RWPE2 (cell line): Measurements from ENCODE around the gene WDR70.
A peak's percentile ranks its signal among the peaks of the same experiment; 100 is the strongest.

Experiments
- ATAC-seq: fragments of 200-7000 bp; cut with Tn5 transposase; 3 replicates; pipeline ENCODE4 v1.9.1; 2021; ENCODE audit warnings: low read depth
- DNase-seq: peaks from one replicate; pipeline ENCODE4 v3.0.0-alpha.2; 2020; ENCODE audit warnings: low spot score
- H3K27ac ChIP-seq: fragments of 450-650 bp; 2 replicates; pipeline ENCODE4 v1.5.1; 2017; ENCODE audit warnings: mild to moderate bottlenecking; ENCODE audit not compliant: poor library complexity, severe bottlenecking
- H3K27me3 ChIP-seq: fragments of 250-450 bp; sonication (Bioruptor Pico); 2 replicates; pipeline ENCODE4 v1.5.1; 2021; ENCODE audit warnings: mild to moderate bottlenecking, moderate library complexity; ENCODE audit not compliant: insufficient read depth, poor library complexity, severe bottlenecking
- H3K36me3 ChIP-seq: fragments of 250-450 bp; sonication (Bioruptor Pico); 2 replicates; pipeline ENCODE4 v1.5.1; 2020; ENCODE audit warnings: low read depth, mild to moderate bottlenecking, moderate library complexity
- H3K4me1 ChIP-seq: fragments of 250-450 bp; sonication (Bioruptor Pico); 2 replicates; pipeline ENCODE4 v1.5.1; 2021; ENCODE audit warnings: mild to moderate bottlenecking, moderate library complexity; ENCODE audit not compliant: insufficient read depth, poor library complexity, severe bottlenecking
- H3K4me3 ChIP-seq: fragments of 250-450 bp; sonication (Bioruptor Pico); 2 replicates; pipeline ENCODE4 v1.5.1; 2021; ENCODE audit warnings: mild to moderate bottlenecking, moderate library complexity; ENCODE audit not compliant: severe bottlenecking
- H3K9me3 ChIP-seq: fragments of 250-450 bp; sonication (Bioruptor Pico); 2 replicates; pipeline ENCODE4 v1.5.1; 2021; ENCODE audit warnings: mild to moderate bottlenecking, moderate library complexity; ENCODE audit not compliant: severe bottlenecking
- CTCF ChIP-seq: fragments of 450-650 bp; IDR thresholded peaks from one replicate; pipeline ENCODE4 v1.5.1; 2017; ENCODE audit warnings: mild to moderate bottlenecking, moderate library complexity; ENCODE audit not compliant: poor library complexity, severe bottlenecking

Gene WDR70

GRCh38 chr5:37539459-37539858 is 160.3 kb downstream of the WDR70 start:
- no peaks in the 10 kb centered on the region for H3K27me3 ChIP-seq
- no peaks in the 10 kb centered on the region for H3K9me3 ChIP-seq
- DNase-seq (no peak), ATAC-seq (peak; percentile 50)
- no peak for TF ChIP-seq CTCF
- H3K27ac ChIP-seq = no peak overlapping the region
- H3K4me1 ChIP-seq = no peaks in the 10 kb centered on the region
- no peak overlapping the region for H3K4me3 ChIP-seq
- H3K36me3 ChIP-seq = no peaks in the 10 kb centered on the region

- Histone ChIP-seq H3K9me3 (no peaks in the 10 kb centered on the region), H3K4me3 (no peak overlapping the region), H3K27ac (no peak overlapping the region), H3K4me1 (no peaks in the 10 kb centered on the region), H3K27me3 (no peaks in the 10 kb centered on the region), H3K36me3 (no peaks in the 10 kb centered on the region)
- no peak for ATAC-seq
- TF ChIP-seq CTCF = no peak
- DNase-seq = no peak
Measured at GRCh38 chr5:37543216-37543615, 164.1 kb downstream of the WDR70 start.

GRCh38 chr5:37549411-37549810 is 170.3 kb downstream of the WDR70 start:
- no peak for ATAC-seq

GRCh38 chr5:37552161-37552560 is 173.0 kb downstream of the WDR70 start:
- no peaks in the 10 kb centered on the region for H3K9me3 ChIP-seq
- no peak for DNase-seq
- ATAC-seq = no peak
- H3K27ac ChIP-seq = no peak overlapping the region
- no peak overlapping the region for H3K4me3 ChIP-seq
- no peaks in the 10 kb centered on the region for H3K36me3 ChIP-seq
- no peaks in the 10 kb centered on the region for H3K4me1 ChIP-seq
- no peak for TF ChIP-seq CTCF
- H3K27me3 ChIP-seq = no peaks in the 10 kb centered on the region

More at GRCh38 chr5:37549411-37549810, 170.3 kb downstream of the WDR70 start:
- Histone ChIP-seq H3K9me3 (no peaks in the 10 kb centered on the region), H3K4me3 (no peak overlapping the region), H3K4me1 (no peaks in the 10 kb centered on the region), H3K36me3 (no peaks in the 10 kb centered on the region), H3K27ac (no peak overlapping the region), H3K27me3 (no peaks in the 10 kb centered on the region)
- no peak for DNase-seq
- TF ChIP-seq CTCF = no peak

GRCh38 chr5:37552770-37553719 is 173.9 kb downstream of the WDR70 start:
- H3K27ac ChIP-seq = no peak overlapping the region
- H3K4me3 ChIP-seq = no peak overlapping the region
- no peaks in the 10 kb centered on the region for H3K27me3 ChIP-seq
- H3K9me3 ChIP-seq = no peaks in the 10 kb centered on the region
- ATAC-seq (no peak), DNase-seq (no peak)
- peaks cover 2% of the 10 kb centered on the region for H3K4me1 ChIP-seq
- no peak for TF ChIP-seq CTCF
- H3K36me3 ChIP-seq = no peaks in the 10 kb centered on the region
